CD14-positive monocyte (primary cell): ENCODE data around the gene NAGS. TPM values are rescaled to one million over a fixed set of nuclear protein-coding genes. Genes with fewer than 3 reads are reported as not detected.

Source experiments
- DNase-seq, 3 donors: peaks; one replicate each; pipeline ENCODE4 v3.0.0-alpha.2; 2011 to 2022
- H2AFZ ChIP-seq: 2 replicates; pipeline ENCODE4 v1.6.0; 2012; ENCODE audit warnings: mild to moderate bottlenecking, low read depth, low read length, inconsistent platforms; ENCODE audit not compliant: insufficient read depth, poor library complexity, severe bottlenecking
- H3K27ac ChIP-seq, 2 donors: 1 replicate in 1 of 2; 2 replicates in 1 of 2; pipeline ENCODE4 v1.5.1; 2012 to 2013; ENCODE audit warnings: low read length in 2 of 2, control low read depth in 1 of 2, inconsistent platforms in 1 of 2, low read depth in 1 of 2, mild to moderate bottlenecking in 1 of 2
- H3K27me3 ChIP-seq, 2 donors: one replicate each; pipeline versions ENCODE4 v1.6.0 to v1.6.1; 2011 to 2013; ENCODE audit warnings: low read length in 2 of 2; ENCODE audit not compliant: control insufficient read depth in 2 of 2, insufficient read depth in 2 of 2
- H3K36me3 ChIP-seq, 2 donors: replicated peaks in 1 of 2; 1 replicate in 1 of 2; 2 replicates in 1 of 2; pipeline versions ENCODE4 v1.5.1 to v1.6.1; 2012 to 2013; ENCODE audit warnings: low read length in 2 of 2, control low read depth in 1 of 2, inconsistent platforms in 1 of 2, mild to moderate bottlenecking in 1 of 2; ENCODE audit not compliant: insufficient read depth in 2 of 2, control insufficient read depth in 1 of 2
- H3K4me1 ChIP-seq, 2 donors: 1 replicate in 1 of 2; 2 replicates in 1 of 2; pipeline versions ENCODE4 v1.5.1 to v1.6.1; 2012 to 2013; ENCODE audit warnings: low read length in 2 of 2, control low read depth in 1 of 2, inconsistent platforms in 1 of 2, mild to moderate bottlenecking in 1 of 2, moderate library complexity in 1 of 2; ENCODE audit not compliant: insufficient read depth in 2 of 2, control insufficient read depth in 1 of 2
- H3K4me2 ChIP-seq: replicated peaks from 2 replicates; pipeline ENCODE3; 2012; ENCODE audit warnings: low read length, moderate library complexity, mild to moderate bottlenecking; ENCODE audit not compliant: poor library complexity, severe bottlenecking; ENCODE audit errors: extremely low read depth
- H3K4me3 ChIP-seq, 3 experiments: fragments of 200-600 bp in 1 of 3; sonication (generic) in 1 of 3; replicated peaks in 1 of 3; 1 replicate in 2 of 3; 2 replicates in 1 of 3; pipeline ENCODE4 v1.5.1; 2011 to 2013; ENCODE audit warnings: low read length in 3 of 3, mild to moderate bottlenecking in 3 of 3, control low read depth in 2 of 3, low read depth in 2 of 3, inconsistent platforms in 1 of 3, moderate library complexity in 1 of 3
- H3K79me2 ChIP-seq: 2 replicates; pipeline ENCODE4 v1.6.0; 2012; ENCODE audit warnings: mild to moderate bottlenecking, control low read depth, inconsistent platforms, low read length, moderate library complexity; ENCODE audit not compliant: insufficient read depth
- H3K9ac ChIP-seq: 2 replicates; pipeline ENCODE4 v1.6.0; 2017; ENCODE audit warnings: low read length, mild to moderate bottlenecking; ENCODE audit not compliant: insufficient read depth, poor library complexity, severe bottlenecking
- H3K9me3 ChIP-seq, 2 donors: replicated peaks in 1 of 2; 1 replicate in 1 of 2; 2 replicates in 1 of 2; pipeline versions ENCODE4 v1.5.1 to v1.6.1; 2012 to 2013; ENCODE audit warnings: low read length in 2 of 2, control low read depth in 1 of 2; ENCODE audit not compliant: control insufficient read depth in 1 of 2, insufficient read depth in 1 of 2
- H4K20me1 ChIP-seq: 2 replicates; pipeline ENCODE4 v1.6.0; 2012; ENCODE audit warnings: mild to moderate bottlenecking, low read length, control low read depth, moderate library complexity; ENCODE audit not compliant: insufficient read depth
- H3K27ac Mint-ChIP-seq, 7 donors: one replicate each; pipeline ENCODE4 v1.8.0; 2020; ENCODE audit warnings: mild to moderate bottlenecking in 7 of 7, mixed read lengths in 7 of 7, moderate library complexity in 6 of 7, inconsistent platforms in 2 of 7
- H3K27me3 Mint-ChIP-seq, 3 donors: one replicate each; pipeline ENCODE4 v1.8.0; 2021 to 2022; ENCODE audit warnings: low read depth in 3 of 3, mild to moderate bottlenecking in 3 of 3, mixed read lengths in 3 of 3, moderate library complexity in 3 of 3, inconsistent platforms in 1 of 3
- H3K36me3 Mint-ChIP-seq, 2 donors: one replicate each; pipeline ENCODE4 v1.8.0; 2020; ENCODE audit warnings: mixed read lengths in 2 of 2, inconsistent platforms in 1 of 2, mild to moderate bottlenecking in 1 of 2
- H3K4me1 Mint-ChIP-seq: one replicate; pipeline ENCODE4 v1.8.0; 2020; ENCODE audit warnings: mild to moderate bottlenecking, mixed read lengths
- H3K4me3 Mint-ChIP-seq, 2 donors: one replicate each; pipeline ENCODE4 v1.8.0; 2020; ENCODE audit warnings: mild to moderate bottlenecking in 2 of 2, mixed read lengths in 2 of 2, moderate library complexity in 1 of 2
- H3K9me3 Mint-ChIP-seq, 7 donors: one replicate each; pipeline ENCODE4 v1.8.0; 2020 to 2022; ENCODE audit warnings: mixed read lengths in 7 of 7, mild to moderate bottlenecking in 6 of 7, moderate library complexity in 6 of 7, inconsistent platforms in 2 of 7
- CTCF ChIP-seq: fragments of 200-600 bp; IDR thresholded peaks from one replicate; pipeline ENCODE4 v1.8.0; 2022; ENCODE audit warnings: antibody characterized with exemption, mild to moderate bottlenecking
- whole genome bisulfite sequencing: methylation state at CpG from one replicate; pipeline ENCODE4 v1.1.5; 2013; ENCODE audit warnings: missing lambda C conversion rate; ENCODE audit not compliant: insufficient coverage; 5-methylcytosine and 5-hydroxymethylcytosine counted together
- intact Hi-C, 2 donors: fragments of 100-400 bp; cut with micrococcal nuclease; formaldehyde crosslinking; loops; one replicate each; pipeline versions ENCODE4 v1.15.0 to v1.15.1; 2023
- polyA plus RNA-seq, 3 donors: library from polyadenylated mRNA; depleted of rRNA in 1 of 3; unstranded in 2 of 3; stranded (reverse) in 1 of 3; fragments of 300-500 nt in 2 of 3; fragments of >200 nt in 1 of 3; fragmentation: Illumina TruSeq in 2 of 3; gene quantifications; 1 replicate in 2 of 3; 2 replicates in 1 of 3; pipeline ENCODE4 v1.2.3, GENCODE V29; 2012 to 2021

The NAGS gene
- polyA plus RNA-seq, 3 donors, result 0.65 to 0.93 (median 0.84) TPM

DNA sequence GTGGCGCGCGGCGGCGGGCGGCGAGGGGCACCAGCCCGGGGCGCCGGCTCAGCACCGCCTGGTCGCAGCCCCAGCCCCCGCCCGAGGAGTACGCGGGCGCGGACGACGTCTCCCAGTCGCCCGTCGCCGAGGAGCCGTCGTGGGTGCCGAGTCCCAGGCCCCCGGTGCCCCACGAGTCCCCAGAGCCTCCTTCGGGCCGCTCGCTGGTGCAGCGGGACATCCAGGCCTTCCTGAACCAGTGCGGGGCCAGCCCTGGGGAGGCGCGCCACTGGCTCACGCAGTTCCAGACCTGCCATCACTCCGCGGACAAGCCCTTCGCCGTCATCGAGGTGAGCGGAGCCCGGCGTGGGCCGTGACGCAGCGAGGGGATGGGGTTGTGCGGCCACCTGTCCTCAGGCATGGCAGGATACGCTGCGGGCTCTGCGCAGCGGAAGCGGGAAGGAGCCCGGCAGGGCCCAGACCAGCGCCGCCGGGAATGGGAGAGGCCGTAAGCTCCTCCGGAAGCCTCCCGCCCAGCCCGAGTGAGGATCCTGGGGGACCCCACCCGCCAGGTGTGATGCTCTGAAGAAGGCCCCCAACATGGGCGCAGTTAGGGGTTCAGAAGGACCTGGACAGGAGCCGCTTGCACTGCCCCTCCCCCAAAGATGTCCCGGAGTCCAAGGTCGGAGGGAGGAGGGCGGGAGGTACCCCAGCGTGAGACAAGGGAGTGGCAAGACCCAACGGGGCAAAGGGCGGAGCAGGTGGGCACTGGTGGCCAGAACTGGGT, 522 bp downstream of the NAGS start:
- Mint-ChIP-seq H3K27me3 (peaks cover 44 to 61% (median 54%) of the 10 kb centered on the region in 3 donors), H3K27ac (no peak overlapping the region), H3K4me1 (peaks cover 40% of the 10 kb centered on the region), H3K4me3 (peak overlapping the region; percentile 41 to 94), H3K36me3 (peaks cover 9 to 12% of the 10 kb centered on the region in 2 donors), H3K9me3 (peaks cover 0 to 17% (median 5%) of the 10 kb centered on the region in 7 donors)
- peaks cover 0 to 7% of the 10 kb centered on the region in 2 donors for H3K9me3 ChIP-seq
- WGBS, result 2% methylated on average over 71 of the region's 71 CpGs
- DNase-seq, result peak in 1 of 3 donors; percentile 17
- H3K4me1 ChIP-seq, result peaks cover 41 to 47% of the 10 kb centered on the region in 2 donors
- H3K27me3 ChIP-seq, result peaks cover 30 to 50% of the 10 kb centered on the region in 2 donors
- peaks cover 4 to 12% of the 10 kb centered on the region in 2 donors for H3K36me3 ChIP-seq
- H3K79me2 ChIP-seq, result no peaks in the 10 kb centered on the region
- peak overlapping the region; percentile 90 for H2AFZ ChIP-seq
- H3K4me3 ChIP-seq, result peak overlapping the region in 1 of 3 experiments; percentile 80
- no peak for TF ChIP-seq CTCF
- no peak overlapping the region for H3K9ac ChIP-seq
- intact Hi-C loops, result loop anchor here in 1 of 2 donors (5.0 kb wide), 1 partner anchor 37 kb away; no protein-coding TSS in a partner anchor
- peak overlapping the region; percentile 96 for H3K4me2 ChIP-seq
- no peak overlapping the region for H3K27ac ChIP-seq
- H4K20me1 ChIP-seq, result peaks cover 12% of the 10 kb centered on the region

GRCh38 chr17:44005527-44006271, 1.3 kb downstream of the NAGS start:
- Histone ChIP-seq H3K9me3 (peaks cover 0 to 7% of the 10 kb centered on the region in 2 donors), H3K36me3 (peaks cover 4 to 17% of the 10 kb centered on the region in 2 donors), H3K27me3 (peaks cover 30 to 50% of the 10 kb centered on the region in 2 donors), H3K4me2 (peak overlapping the region; percentile 96), H3K9ac (peak overlapping the region; percentile 68), H3K4me1 (peaks cover 41 to 47% of the 10 kb centered on the region in 2 donors), H4K20me1 (peaks cover 12% of the 10 kb centered on the region), H3K27ac (peak overlapping the region; percentile 43 to 76), H2AFZ (peak overlapping the region; percentile 90), H3K79me2 (no peaks in the 10 kb centered on the region), H3K4me3 (peak overlapping the region; percentile 29 to 87 (median 80))
- WGBS, result 3% methylated on average over 51 of the region's 59 CpGs
- peaks cover 45 to 58% (median 52%) of the 10 kb centered on the region in 3 donors for H3K27me3 Mint-ChIP-seq
- peak overlapping the region in 6 of 7 donors; percentile 42 to 89 (median 86) for H3K27ac Mint-ChIP-seq
- intact Hi-C loops, result loop anchor here in 1 of 2 donors (5.0 kb wide), 1 partner anchor 37 kb away; no protein-coding TSS in a partner anchor
- DNase-seq, result peak; percentile 24 to 36 (median 27)
- H3K9me3 Mint-ChIP-seq, result peaks cover 0 to 17% (median 5%) of the 10 kb centered on the region in 7 donors
- H3K4me1 Mint-ChIP-seq, result peaks cover 40% of the 10 kb centered on the region
- peak; percentile 35 for TF ChIP-seq CTCF
- H3K4me3 Mint-ChIP-seq, result peak overlapping the region; percentile 86 to 94
- H3K36me3 Mint-ChIP-seq, result peaks cover 15 to 20% of the 10 kb centered on the region in 2 donors
